Gastrocnemius medialis (tissue), 4 donors: ENCODE measurements around the gene CBR4. TPM values are rescaled to one million over a fixed set of nuclear protein-coding genes. Genes with fewer than 3 reads are reported as not detected.
"Not testable (repeated sequence)": the region's sequence is repeated elsewhere in the genome, so short reads cannot be mapped to it uniquely, and the experiment has no call there.

Experiments used
- ATAC-seq, 2 donors: fragments of 150-250 bp; one replicate each; pipeline ENCODE4 v1.9.1; 2016
- DNase-seq, 2 donors: peaks; one replicate each; pipeline ENCODE4 v3.0.0-alpha.2; 2019
- H3K27ac ChIP-seq, 4 donors: fragments of 200-600 bp; sonication (generic); 1 replicate in 1 of 4; 2 replicates in 3 of 4; pipeline ENCODE4 v1.5.1; 2016 to 2018; ENCODE audit warnings: mild to moderate bottlenecking in 2 of 4, moderate library complexity in 1 of 4
- H3K27me3 ChIP-seq, 3 donors: fragments of 200-600 bp; sonication (generic) in 2 of 3; 1 replicate in 1 of 3; 2 replicates in 2 of 3; pipeline versions ENCODE4 v1.5.1 to v1.6.0; 2016 to 2019; ENCODE audit warnings: mild to moderate bottlenecking in 1 of 3, moderate library complexity in 1 of 3
- H3K36me3 ChIP-seq, 2 donors: fragments of 200-600 bp; sonication (generic) in 1 of 2; one replicate each; pipeline ENCODE4 v1.5.1; 2017 to 2018
- H3K4me1 ChIP-seq, 2 donors: fragments of 200-600 bp; sonication (generic) in 1 of 2; one replicate each; pipeline ENCODE4 v1.5.1; 2016 to 2017; ENCODE audit warnings: mild to moderate bottlenecking in 2 of 2
- H3K4me3 ChIP-seq, 4 donors: fragments of 200-600 bp; sonication (generic) in 3 of 4; 1 replicate in 1 of 4; 2 replicates in 3 of 4; pipeline ENCODE4 v1.5.1; 2016 to 2019; ENCODE audit warnings: mild to moderate bottlenecking in 2 of 4
- H3K9me3 ChIP-seq, 3 donors: fragments of 200-600 bp; sonication (generic) in 2 of 3; 1 replicate in 1 of 3; 2 replicates in 2 of 3; pipeline ENCODE4 v1.5.1; 2016 to 2019
- CTCF ChIP-seq, 5 experiments: fragments of 450-650 bp in 3 of 5; fragments of 200-600 bp in 2 of 5; sonication (generic) in 2 of 5; IDR thresholded peaks in 4 of 5; conservative IDR thresholded peaks in 1 of 5; 1 replicate in 4 of 5; 2 replicates in 1 of 5; pipeline ENCODE4 v1.5.1; 2016 to 2019; ENCODE audit warnings: antibody characterized with exemption in 5 of 5, mild to moderate bottlenecking in 3 of 5, moderate library complexity in 3 of 5
- POLR2A ChIP-seq, 2 donors: fragments of 450-650 bp; IDR thresholded peaks; one replicate each; pipeline ENCODE4 v1.6.1; 2017; ENCODE audit warnings: antibody characterized with exemption in 2 of 2, mild to moderate bottlenecking in 2 of 2, moderate library complexity in 2 of 2
- in situ Hi-C, 4 donors: fragments of 200-750 bp; cut with MboI; loops; one replicate each; pipeline versions ENCODE4 v1.15.0 to v1.8.0; 2017; ENCODE audit warnings: low sequenced_read_pairs in 4 of 4
- intact Hi-C: fragments of 100-400 bp; cut with DNase I; formaldehyde crosslinking; loops from one replicate; pipeline ENCODE4 v1.15.1; 2023; ENCODE audit warnings: low total_unique reads
- total RNA-seq, 4 donors: library from RNA; depleted of rRNA; stranded (reverse); fragments of >200 nt; gene quantifications; one replicate each; pipeline versions ENCODE4 v1.1.0 to v1.2.3, GENCODE V29; 2016

The CBR4 gene
- total RNA-seq, 4 donors from 2014 or later, result 11.5 to 21.0 (median 17.5) TPM

- H3K36me3 ChIP-seq, result no peaks in the 10 kb centered on the region
- intact Hi-C loops, result no loop called here
- TF ChIP-seq CTCF (IDR thresholded peaks at IDR 0.05 in 4 of 5, conservative IDR thresholded peaks at IDR 0.05 in 1 of 5) (no peak), POLR2A (IDR thresholded peaks at IDR 0.05) (no peak)
- no peak for DNase-seq
- no peaks in the 10 kb centered on the region for H3K4me1 ChIP-seq
- H3K27me3 ChIP-seq, result no peaks in the 10 kb centered on the region
- H3K4me3 ChIP-seq, result no peak overlapping the region
- in situ Hi-C loops, result no loop called here
- no peak overlapping the region for H3K27ac ChIP-seq
- no peaks in the 10 kb centered on the region for H3K9me3 ChIP-seq
- ATAC-seq, result no peak
These were observed 32.6 kb upstream of the CBR4 start for GRCh38 chr4:169042608-169043007.

- TF ChIP-seq POLR2A (IDR thresholded peaks at IDR 0.05), result no peak
- no peak for TF ChIP-seq CTCF (IDR thresholded peaks at IDR 0.05 in 4 of 5, conservative IDR thresholded peaks at IDR 0.05 in 1 of 5)
- H3K4me1 ChIP-seq, result no peaks in the 10 kb centered on the region
- H3K27me3 ChIP-seq, result no peaks in the 10 kb centered on the region
- H3K4me3 ChIP-seq, result no peak overlapping the region
- in situ Hi-C loops, result no loop called here
- no peaks in the 10 kb centered on the region for H3K9me3 ChIP-seq
- intact Hi-C loops, result no loop called here
- no peak for DNase-seq
- H3K27ac ChIP-seq, result no peak overlapping the region
- no peak for ATAC-seq
- no peaks in the 10 kb centered on the region for H3K36me3 ChIP-seq
These were observed 30.7 kb upstream of the CBR4 start for GRCh38 chr4:169040559-169041261.

- intact Hi-C loops, result no loop called here
- H3K27ac ChIP-seq, result no peak overlapping the region
These were observed 29.3 kb upstream of the CBR4 start for GRCh38 chr4:169039251-169039954.

GRCh38 chr4:169037506-169037905, 27.5 kb upstream of the CBR4 start:
- Histone ChIP-seq H3K27ac (no peak overlapping the region), H3K27me3 (no peaks in the 10 kb centered on the region), H3K9me3 (no peaks in the 10 kb centered on the region), H3K36me3 (no peaks in the 10 kb centered on the region), H3K4me1 (no peaks in the 10 kb centered on the region), H3K4me3 (no peak overlapping the region)
- TF ChIP-seq POLR2A (IDR thresholded peaks at IDR 0.05), result no peak
- TF ChIP-seq CTCF (IDR thresholded peaks at IDR 0.05 in 4 of 5, conservative IDR thresholded peaks at IDR 0.05 in 1 of 5), result no peak
- DNase-seq, result no peak
- intact Hi-C loops (no loop called here), in situ Hi-C loops (no loop called here)
- no peak for ATAC-seq

More at GRCh38 chr4:169039251-169039954, 29.3 kb upstream of the CBR4 start:
- TF ChIP-seq POLR2A (IDR thresholded peaks at IDR 0.05), result no peak
- no peak for TF ChIP-seq CTCF (IDR thresholded peaks at IDR 0.05 in 4 of 5, conservative IDR thresholded peaks at IDR 0.05 in 1 of 5)
- no peak for DNase-seq
- Histone ChIP-seq H3K36me3 (no peaks in the 10 kb centered on the region), H3K4me1 (no peaks in the 10 kb centered on the region), H3K9me3 (no peaks in the 10 kb centered on the region), H3K27me3 (no peaks in the 10 kb centered on the region), H3K4me3 (no peak overlapping the region)
- no peak for ATAC-seq
- in situ Hi-C loops, result no loop called here

GRCh38 chr4:169035871-169036620, 26.0 kb upstream of the CBR4 start:
- H3K27me3 ChIP-seq, intact Hi-C loops, H3K4me3 ChIP-seq, H3K36me3 ChIP-seq, DNase-seq, ATAC-seq, H3K4me1 ChIP-seq, H3K9me3 ChIP-seq, H3K27ac ChIP-seq, in situ Hi-C loops: not testable (repeated sequence)
